ENCODE measurements around the gene EVI5.

EVI5 gene

DNA sequence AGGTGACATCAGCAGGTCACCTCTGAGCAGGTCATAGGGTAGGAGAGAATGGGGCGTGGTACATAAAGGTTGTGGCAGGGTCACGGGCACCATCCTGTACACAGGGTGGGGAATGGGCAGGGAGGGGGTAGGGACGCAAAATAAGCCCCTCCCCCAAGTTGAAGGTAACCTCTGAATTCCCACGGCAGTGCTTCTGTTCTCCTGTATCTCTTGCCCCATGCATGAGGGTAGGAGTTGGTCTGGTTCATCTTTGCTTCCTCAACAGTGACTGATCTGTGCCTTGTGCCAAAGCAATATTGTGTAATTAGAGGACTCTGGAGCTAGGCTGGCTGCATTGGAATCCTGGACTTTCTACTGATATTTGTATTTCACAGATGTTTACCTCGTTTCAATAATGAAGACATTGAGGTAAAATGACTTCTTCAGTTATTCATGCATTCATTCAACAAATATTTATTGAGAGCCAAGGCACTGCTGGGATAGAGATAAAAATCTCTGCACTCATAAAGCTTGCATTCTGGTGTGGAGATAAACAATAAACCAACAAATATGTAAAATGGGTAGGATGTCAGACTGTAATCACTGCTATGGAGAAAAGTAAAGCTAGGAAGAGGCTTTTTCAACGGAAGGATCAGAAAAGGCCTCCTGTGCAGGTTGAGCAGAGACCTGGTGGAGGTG, 279.8 kb downstream of the EVI5 start:
- no peak for DNase-seq

DNA sequence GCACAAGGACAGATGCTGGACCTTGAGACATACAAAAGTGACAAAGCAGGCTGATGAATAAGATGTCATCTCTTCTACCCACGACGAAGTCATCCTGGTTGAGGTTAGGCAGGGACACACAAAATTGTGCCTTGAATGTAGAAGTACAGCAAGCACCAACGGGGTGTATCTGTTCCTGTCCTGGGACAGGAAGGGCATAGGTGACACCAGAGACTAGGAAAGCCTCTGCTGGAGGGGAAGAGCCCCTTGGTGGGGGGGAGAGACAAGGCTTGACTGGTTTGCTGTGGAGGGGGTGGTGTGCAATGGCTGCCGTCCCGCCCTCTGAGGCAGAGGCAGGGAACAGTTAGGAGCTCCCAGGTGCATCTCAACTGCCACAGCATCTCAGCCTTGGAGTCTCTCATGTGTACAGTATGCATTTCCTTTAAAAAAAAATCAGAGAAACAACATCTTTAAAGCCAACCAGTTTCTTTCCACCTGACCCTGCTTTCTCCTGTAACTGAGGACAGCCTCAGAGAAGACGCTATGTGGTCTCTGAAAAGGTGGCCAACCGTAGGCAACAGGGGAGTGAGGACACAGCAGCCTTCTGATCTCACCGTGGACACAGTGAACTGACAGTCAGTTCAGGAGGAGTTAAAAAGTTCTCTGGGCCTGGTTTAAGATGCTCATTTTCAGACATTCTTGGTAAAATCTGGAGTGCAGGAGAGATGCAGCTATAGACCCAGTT, 280.5 kb downstream of the EVI5 start:
- no peak for DNase-seq

DNA sequence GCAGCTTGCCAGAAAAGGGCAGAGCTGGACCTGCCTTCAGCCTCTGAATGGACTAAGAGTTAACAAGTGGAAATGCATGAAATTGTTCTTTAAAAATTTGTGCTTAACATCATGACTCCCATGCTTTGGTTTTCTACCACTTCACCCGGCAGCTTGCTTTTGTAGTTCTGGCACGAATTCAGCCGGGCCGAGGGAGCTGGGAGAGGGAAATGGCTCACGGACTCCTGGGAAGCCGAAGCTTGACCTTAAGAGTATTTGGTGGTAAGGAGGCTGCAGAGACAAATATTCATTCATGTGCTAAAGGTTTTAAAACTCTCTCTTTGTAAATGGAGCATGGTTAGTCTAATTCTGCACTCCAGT, 281.0 kb downstream of the EVI5 start:
- no peak for DNase-seq

DNA sequence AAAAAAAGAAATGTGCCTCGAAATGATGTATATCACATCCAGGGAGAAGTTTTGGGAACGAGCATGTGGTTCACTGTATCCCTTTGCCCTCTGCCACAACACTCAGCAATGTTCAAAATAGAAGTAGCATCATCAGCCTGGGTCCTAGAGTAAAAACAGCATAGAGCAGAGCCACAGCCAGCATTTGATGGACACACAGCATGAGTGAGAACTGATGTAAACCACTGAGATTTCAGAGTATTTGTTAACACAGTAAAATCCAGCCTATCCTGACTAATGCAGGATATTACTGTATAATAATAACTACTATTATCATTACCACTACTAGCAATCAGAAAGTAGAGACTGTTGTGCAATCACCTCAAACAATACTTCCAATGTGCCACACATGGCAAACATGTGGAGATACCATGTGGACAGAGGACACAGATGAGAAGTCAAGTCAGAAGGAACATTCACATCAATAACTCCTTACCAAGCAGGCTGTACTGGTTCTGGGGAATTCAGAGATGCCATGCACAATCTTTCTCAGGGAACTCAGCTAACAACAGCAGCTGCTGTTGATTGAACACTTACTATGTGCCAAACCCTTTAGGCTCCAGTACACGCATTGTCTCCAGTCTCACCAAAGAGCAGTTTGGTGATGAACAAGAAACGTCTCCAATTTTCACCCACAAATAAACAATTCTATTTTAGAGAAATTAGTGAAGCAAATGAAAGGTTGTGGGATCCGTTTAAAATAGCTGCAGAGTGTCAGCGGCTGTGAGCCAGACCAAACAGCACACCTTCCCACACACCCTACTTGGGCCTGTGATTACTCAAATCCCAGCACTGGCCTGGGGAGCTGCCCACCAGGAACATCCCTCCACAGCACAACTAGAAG, 281.6 kb downstream of the EVI5 start:
- DNase-seq = no peak

DNA sequence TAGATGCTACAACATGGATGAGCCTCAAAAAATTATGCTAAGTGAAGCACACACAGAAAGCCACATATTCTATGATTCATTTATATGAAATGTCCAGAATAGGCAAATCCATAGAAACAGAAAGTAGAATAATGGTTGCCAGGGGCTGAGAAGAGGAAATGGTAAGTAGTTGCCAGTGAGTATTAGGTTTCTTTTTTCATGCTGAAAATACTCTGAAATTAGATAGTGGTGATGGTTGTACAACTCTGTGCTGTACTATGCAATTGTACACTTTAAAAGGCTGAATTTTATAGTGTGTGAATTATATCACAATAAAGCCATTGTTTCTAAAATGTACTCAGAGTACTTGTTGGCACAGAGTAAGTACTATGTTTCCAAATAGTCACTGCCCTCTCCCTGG, 282.7 kb downstream of the EVI5 start:
- no peak for DNase-seq

DNA sequence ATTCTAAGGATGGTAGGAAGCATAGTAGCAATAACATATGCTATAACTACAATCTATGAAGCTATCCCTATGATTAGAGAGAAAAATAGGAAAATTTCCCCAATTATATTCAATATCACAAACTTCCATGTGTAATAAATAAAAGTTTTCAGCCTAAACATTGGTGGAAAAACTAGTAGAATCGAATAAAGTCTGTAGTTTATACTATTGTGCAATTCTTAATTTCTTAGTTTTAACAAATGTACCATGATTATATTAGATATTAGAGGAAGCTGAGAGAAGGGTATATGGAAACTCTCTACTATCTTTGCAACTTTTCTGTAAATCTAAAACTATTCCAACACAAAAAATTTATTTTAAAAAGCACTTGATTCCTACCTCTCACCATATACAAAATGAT, 284.4 kb downstream of the EVI5 start:
- no peak for DNase-seq

DNA sequence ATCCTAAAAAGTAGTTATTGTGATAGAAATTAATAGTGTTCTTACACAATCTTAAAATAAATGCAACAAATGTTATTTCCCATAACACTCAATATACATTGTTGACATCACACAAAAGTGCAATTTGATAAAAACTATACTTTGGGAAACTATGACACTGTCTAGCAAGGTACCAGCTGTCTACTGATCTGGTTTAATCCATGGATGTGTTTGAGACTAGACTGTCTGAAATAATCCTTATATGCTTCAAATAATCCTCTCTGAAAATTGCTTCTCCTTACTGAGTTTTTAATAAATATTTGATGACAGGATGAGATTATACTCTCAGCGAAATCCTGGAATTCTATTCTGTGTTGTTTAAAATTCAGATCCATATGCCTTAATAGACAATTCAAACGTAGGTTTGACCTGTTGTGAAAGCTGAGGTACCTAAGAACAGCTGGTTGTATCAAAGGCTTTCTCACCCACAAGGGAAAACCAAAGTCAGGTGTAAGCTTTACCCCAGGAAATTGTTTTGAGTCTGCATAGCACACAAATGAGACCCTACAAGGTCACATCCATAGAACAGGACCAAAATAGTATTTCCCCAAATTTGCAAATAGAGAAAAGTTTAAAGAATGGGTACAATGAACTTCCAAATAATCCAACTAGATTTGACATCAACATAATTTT, 289.4 kb downstream of the EVI5 start:
- DNase-seq = no peak

DNA sequence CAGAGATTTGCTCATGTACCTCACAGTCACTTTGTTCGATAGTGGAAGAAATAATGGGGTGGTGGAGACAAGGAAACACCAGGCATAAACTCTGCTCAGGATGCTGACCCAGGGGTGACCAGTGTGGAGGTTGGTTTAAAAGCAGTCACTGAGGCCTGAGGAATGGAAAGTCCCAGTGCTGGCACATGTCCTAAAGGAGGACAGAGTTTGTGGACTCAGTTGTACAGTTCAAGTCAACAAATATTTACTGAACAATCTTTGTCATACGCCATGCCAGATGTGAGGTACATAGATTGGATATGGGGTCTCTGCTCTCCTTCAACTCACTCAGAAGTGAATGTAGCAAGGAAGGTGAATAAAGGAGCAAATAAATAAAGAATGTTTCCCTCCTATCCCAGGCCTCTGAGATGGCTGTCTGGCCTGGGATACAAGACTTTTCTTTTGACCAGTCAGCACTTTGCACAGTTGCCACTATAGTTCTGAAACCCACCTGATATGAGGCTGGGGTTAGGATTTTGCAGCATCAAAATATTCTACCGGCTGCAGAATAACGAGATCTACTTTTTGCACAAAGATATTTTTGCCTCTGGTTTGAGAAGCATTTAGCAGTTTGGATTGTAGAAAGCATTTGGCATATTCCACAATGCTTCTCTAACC, 290.3 kb downstream of the EVI5 start:
- no peak for DNase-seq

DNA sequence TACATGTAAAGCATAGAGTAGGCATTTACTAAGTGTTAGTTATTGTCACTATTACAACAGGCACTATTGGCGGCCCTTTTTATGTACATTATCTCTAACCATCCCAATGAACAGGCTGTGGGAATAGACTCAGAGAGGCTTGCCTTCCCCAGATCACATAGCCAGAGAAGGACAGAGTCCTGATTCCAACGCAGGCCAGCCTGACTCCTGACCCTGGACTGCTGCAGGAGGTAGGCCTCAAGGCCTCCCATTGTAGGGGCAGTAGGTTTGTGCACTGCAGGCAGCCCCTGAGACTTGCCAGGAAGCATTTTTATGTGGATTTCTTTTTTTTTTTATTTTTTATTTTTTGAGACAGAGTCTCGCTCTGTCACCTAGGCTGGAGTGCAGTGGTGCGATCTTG, 291.8 kb downstream of the EVI5 start:
- no peak for DNase-seq

DNA sequence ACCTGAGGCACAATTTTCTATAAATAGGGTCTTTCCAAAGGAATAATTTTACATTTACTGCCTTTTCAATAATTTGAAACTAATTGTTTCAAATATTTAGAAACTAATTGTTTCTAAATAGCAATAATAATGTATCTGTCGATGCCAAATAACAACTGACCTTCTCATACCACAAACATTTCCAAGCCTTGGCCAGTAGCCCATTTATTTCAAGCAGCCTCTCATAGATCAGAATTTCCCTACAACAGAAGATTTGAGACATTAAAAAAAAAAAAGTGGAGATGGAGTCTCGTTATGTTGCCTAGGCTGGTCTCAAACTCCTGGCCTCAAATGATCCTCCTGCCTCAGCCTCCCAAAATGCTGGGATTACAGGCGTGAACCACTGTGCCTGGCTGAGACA, 296.1 kb downstream of the EVI5 start:
- DNase-seq = no peak

DNA sequence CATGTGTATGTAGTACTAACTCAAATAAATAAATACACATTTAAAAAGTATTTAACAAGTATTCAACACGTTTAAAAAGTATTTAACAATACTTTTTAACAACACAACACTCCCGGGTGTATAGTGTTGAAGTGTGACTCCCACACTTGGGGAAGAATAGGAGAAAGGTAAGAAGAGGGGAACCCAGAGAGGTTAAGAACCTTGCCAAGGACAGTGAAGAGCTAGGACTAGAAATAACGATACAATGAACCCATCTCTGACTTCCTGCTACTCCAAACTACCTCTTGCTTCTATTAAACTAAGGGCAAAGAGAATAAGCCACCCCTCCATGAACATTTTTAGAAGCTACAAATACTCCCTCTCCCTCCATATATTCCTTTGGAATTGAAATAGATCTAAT, 296.5 kb downstream of the EVI5 start:
- no peak for DNase-seq

DNA sequence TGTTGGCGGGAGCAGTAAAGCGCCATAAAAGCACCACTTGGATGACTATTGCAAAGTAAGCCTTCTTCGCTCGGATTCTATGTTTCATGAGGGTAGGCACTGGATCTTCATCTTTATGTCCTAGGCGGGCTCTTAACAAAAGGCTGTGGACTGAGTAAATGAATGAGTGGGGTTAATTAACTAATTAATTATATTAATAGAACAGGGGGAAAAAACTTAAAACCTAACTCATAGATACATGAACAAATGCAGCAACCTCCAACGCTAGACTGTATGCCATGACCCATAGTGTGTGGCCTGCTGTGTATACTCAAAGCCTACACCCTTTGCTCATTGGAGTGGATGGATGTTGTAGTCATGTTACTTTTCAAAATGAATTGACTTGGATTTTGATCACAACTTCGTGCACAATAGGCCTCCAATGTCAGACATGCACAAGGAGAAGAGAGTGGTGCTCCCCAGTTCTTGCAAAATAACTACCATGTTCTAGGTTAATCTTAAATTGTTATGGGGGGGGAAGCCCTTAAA, 297.8 kb downstream of the EVI5 start:
- DNase-seq = no peak

DNA sequence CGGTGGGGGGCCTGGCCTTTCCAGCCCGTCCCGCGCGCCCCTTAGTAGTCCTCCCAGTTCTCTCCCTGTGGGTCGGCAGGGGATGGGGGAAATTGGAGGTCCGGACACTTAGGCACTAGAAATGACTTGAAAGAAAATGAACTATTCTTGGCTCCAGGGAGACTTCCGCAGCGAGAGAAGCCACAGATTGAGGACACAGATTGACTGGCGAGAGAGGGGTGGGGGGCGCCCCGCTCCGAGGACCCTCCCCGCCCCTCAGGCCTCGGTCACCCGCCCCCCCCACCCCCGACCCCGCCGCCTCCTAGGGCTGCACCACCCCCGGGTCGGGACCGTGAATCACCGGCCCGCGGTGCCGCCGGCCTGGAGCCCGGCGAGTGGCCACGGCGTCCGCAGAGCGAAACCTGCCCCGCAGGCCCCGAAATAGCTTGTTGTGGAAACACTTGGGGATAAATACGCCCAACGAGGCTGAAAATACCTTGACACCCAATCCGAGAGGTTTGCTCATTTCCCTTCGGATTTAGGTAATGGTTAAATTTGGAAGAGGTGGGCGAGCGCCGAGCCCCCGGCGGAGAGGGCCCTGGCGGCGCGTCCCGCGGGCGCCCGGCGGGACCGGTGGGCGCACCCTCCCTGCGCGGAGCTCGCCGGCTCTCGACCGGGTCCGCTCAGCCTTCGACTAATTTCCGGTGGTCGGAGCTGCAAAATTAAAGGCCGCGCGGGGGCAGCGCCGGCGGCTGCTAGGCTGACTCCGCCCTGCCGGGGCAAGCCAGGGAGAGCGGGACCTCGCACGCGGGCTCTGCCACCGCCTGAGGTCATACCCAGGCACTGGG, 298.4 kb downstream of the EVI5 start, which contains the start of gene GFI1:
TSS of gene GFI1 (minus strand) at position 675 of the 827 bp plus-strand sequence. CDS start 3,438 bp downstream, outside the sequence.
- peak; percentile 70 for DNase-seq

DNA sequence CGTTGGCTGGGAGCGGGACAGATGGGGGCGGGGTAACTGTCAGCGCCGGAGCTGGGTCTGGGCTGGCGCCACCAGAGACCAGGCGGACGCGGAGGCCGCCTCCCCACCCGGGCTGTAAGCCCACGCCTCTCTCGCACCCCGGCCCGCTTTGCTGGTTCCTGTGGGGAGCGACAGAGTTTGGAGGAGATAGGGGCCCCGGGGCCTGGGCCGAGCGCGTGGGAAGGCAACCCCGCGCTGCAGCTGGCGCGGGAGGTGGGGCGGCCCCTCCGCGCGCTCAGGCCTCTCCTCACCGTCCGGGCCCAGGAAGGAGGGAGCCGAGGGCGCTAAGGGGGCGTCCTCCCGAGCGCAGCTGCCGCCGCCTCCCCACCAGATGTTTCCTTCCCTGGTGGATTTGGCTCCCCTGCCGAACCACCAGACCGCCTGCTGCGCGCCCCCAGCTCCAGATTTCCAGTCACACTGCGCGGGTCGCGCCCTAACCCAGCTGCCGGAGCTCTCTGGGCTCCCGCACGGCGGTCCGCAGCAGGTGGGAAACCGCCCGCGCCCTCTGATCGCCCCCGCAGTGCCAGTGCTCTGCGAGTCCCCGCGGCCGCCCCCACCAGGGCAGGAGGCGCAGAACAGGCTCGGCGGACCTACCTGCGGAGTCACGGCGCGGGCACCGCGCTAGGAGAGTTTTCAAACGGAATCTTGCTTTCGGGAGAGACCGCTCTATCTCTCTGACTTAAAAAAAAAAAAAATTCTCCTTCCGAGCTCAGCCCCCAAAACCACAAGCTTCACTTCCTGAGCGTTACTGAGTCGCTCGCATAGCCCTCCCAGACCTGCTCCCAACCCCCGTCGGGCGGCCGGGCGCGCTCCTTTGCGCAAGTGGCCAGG, 299.3 kb downstream of the EVI5 start:
- peak; percentile 88 for DNase-seq

DNA sequence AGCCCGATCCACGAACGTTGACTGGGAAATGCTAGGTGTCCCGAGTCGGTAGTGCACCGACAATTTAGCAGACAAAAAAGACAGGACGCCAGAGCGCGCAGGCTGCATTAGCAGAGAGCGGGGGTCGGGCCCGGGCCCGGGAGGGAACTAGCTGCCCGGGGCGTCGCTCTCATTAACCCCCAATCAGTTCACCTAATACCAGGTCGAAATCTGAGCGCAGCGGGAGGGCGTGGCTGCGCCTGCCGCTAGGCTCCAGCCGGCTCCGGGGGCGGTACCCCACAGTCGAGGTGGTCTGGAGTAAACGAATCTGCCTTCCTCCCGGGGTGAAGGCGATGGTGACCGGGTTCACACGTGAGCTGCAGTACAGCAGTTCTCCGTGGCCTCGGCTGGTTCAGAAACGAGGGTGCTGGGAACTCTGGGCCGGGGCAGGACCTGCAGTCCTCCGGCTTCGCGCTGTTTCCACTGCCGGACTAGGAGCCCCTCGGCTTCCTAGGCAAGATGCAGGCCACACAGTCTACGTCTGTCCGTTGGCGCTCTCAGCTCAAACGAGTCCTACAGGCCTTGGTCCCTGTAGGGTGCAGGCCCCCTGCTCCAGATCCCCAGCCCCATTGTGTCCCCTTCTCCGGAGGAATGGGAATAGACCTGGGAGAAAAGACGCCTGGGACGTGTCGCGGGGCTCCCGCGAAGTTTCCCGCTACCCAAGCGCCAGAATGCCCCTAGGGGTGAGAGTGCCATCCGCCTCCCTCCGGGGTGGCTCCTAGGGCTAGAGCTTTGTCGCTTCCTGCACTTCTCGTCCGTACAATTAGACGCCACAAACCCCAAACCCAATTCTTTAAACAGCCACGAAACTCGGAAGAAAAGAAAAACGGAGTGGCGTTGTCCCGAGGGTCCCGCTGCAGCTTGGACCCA, 300.2 kb downstream of the EVI5 start:
- DNase-seq = peak; percentile 77

DNA sequence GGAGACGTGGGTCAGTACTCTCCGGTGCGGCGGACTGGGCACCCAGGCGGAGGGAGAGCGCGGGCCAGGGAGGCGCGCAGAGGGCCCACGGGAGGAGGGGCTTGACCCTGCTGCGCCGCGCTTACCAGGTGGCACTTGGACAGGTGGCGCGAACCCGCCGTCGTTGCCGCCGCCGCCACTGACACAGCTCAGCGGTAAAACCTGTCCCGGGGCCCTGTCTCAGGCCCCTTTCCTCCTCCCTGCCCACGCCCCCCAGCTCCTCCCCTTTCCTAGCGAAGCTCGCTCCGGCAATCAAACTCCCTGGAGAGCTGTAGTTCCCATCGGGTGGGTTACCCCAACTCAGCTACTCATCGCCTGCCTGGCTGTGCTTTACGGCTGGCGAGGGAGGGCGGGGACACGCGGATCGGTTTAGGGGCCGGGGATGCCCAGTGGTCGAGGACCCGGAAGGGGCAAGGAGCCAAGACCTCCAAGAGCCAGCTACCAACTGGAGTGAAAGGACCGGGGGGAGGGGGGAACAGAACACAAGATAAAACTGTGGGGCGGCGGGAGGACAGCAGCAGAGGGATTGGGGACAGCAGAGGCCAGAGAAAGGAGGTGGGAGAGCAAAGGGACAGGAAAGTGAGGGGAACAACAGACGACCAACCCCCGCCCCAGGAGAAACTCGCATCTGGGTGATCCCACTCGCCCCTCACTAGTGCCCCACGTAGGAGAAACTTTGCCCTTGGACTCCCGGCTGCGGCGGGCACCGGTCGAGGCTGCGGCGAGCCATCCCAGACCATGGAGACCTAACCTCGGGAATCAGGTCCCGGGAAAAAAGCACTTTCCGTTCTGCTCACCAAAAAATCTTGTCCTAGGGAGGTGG, 301.1 kb downstream of the EVI5 start:
- peak; percentile 73 for DNase-seq

DNA sequence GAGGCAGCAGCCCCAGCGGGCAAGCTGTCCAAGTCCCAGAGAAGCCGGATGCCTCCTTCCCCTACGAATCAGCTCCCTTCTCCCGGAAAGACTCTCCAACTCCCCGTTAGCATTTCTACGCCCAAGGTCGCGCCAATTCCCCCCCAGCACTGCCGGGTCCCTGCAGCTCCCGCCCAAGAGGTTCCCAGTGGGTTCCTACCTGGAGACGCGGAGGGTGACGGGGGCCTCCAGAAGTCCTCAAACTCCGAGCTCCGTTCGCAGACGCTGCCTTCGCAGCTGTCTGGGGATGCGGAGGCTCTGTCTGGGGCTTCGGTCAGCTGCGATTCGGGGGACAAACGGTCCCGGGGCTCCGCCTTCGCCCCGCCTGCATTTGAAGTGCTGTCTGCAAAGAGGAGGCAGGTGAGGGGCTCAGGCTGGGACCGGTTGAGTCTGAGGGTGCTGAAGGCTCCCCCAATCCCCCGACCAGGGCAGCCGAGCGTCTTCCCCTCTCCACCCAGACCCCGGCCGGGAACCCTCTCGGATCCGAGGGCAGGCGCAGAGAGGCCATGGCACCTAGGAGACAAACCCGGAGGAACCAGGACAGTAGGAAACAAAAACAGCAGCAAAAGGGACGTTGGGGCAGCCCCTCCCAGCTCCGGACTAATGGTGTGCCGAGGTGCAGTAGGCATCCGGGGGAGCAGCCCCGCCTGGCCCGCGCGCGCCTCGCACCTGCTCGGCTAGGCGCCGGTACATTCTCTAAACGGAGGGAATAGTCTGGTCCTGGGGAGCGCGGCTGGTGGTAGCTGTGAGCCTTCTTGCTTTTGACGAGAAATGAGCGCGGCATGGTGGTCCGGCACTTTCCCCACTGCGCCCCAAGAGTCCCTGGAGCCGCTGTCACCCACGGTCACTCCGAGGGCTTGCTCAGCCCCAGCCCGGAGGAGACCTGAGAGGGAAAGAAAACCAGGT, 302.0 kb downstream of the EVI5 start:
- peak; percentile 65 for DNase-seq

All from CD4-positive, alpha-beta T cell treated with Interleukin-17A for 4 hours (primary cell).